IPS-18c (cell line): ENCODE results near the gene CDYL2.
"Not testable (repeated sequence)": the region's sequence is repeated elsewhere in the genome, so short reads cannot be mapped to it uniquely, and the experiment has no call there.

Experiments
- H3K4me3 ChIP-seq: 2 replicates; pipeline ENCODE4 v1.7.0; 2013; ENCODE audit warnings: low read depth, mild to moderate bottlenecking, low read length, moderate library complexity; ENCODE audit not compliant: insufficient read depth
- H3K9me3 ChIP-seq: one replicate; pipeline ENCODE4 v1.6.1; 2013; ENCODE audit warnings: mild to moderate bottlenecking, low read length, moderate library complexity; ENCODE audit not compliant: control insufficient read depth, insufficient read depth

Gene CDYL2

GRCh38 chr16:80727066-80727763, 77.2 kb downstream of the CDYL2 start:
- not testable (repeated sequence) for H3K9me3 ChIP-seq, H3K4me3 ChIP-seq

- no peak overlapping the region for H3K4me3 ChIP-seq
- H3K9me3 ChIP-seq = peaks cover 4% of the 10 kb centered on the region
These were observed 78.7 kb downstream of the CDYL2 start for GRCh38 chr16:80725566-80726162.

- no peak overlapping the region for H3K4me3 ChIP-seq
- peaks cover 4% of the 10 kb centered on the region for H3K9me3 ChIP-seq
These were observed 80.4 kb downstream of the CDYL2 start for GRCh38 chr16:80723981-80724380.

- Histone ChIP-seq H3K9me3 (peaks cover 4% of the 10 kb centered on the region), H3K4me3 (no peak overlapping the region)
These were observed 81.3 kb downstream of the CDYL2 start for GRCh38 chr16:80723091-80723490.

GRCh38 chr16:80720804-80721371, 83.5 kb downstream of the CDYL2 start:
- Histone ChIP-seq H3K9me3 (peaks cover 2% of the 10 kb centered on the region), H3K4me3 (no peak overlapping the region)

- H3K9me3 ChIP-seq = peaks cover 2% of the 10 kb centered on the region
These were observed 84.8 kb downstream of the CDYL2 start for GRCh38 chr16:80719573-80719972.

DNA sequence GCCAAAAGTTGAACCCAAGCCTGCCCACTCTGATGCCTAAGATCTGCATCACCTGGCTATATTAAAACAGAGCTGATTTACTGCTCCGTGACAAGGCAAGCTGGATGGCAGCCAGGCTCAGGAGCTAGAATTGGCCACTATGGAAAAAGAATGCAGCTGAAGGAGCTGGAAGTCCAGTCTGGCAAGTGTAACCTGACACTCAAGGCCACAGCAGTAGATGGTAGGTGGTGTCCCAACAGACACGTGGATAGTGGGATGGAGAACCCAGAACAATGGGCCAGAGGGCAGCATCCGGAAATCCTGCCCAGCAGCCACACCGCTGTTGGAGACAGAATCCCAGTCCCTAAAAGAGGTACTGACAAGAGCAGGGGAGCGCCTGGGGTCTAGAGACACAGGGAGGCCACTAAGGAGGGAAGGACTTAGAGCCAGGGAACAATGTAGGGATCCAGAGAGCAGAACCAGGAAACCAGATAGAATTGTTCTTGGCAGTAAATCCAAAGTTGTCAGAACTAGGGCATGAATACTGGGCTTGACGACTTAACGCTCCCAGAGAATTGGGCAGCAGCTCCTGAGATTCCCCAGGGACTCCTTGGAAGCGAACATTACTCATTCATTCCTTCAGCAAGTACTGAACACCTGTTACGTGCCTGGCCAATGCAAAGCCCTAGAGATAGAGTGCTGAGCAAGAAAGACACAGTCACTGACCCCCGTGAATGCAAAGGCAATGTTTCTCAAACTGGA, 85.7 kb downstream of the CDYL2 start:
- Histone ChIP-seq H3K9me3 (peaks cover 2% of the 10 kb centered on the region), H3K4me3 (no peak overlapping the region)

More at GRCh38 chr16:80719573-80719972, 84.8 kb downstream of the CDYL2 start:
- no peak overlapping the region for H3K4me3 ChIP-seq

- peaks cover 2% of the 10 kb centered on the region for H3K9me3 ChIP-seq
These were observed 86.8 kb downstream of the CDYL2 start for GRCh38 chr16:80717611-80718010.

GRCh38 chr16:80716564-80717139, 87.7 kb downstream of the CDYL2 start:
- Histone ChIP-seq H3K9me3 (no peaks in the 10 kb centered on the region), H3K4me3 (no peak overlapping the region)

More at GRCh38 chr16:80717611-80718010, 86.8 kb downstream of the CDYL2 start:
- H3K4me3 ChIP-seq = no peak overlapping the region

DNA sequence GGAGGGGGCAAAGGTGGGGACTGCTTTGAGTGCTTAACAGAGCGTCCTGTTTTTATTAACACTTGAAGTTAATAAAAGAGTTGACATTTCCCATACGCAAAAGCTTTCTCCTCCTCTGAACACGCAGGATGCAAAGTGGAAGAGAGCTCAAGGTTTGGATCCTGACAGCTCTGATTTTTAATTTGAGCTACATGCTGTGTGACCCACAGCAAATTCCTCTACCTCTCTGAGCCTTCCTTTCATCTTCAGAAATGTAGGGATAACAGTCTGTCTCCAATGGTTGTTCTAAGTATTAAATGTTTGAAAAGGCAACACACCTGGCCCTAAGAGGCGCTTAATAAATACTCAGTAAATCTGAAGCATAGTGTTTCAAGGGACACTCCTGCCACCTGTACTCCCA, 93.0 kb downstream of the CDYL2 start:
- H3K9me3 ChIP-seq = no peaks in the 10 kb centered on the region
- no peak overlapping the region for H3K4me3 ChIP-seq

DNA sequence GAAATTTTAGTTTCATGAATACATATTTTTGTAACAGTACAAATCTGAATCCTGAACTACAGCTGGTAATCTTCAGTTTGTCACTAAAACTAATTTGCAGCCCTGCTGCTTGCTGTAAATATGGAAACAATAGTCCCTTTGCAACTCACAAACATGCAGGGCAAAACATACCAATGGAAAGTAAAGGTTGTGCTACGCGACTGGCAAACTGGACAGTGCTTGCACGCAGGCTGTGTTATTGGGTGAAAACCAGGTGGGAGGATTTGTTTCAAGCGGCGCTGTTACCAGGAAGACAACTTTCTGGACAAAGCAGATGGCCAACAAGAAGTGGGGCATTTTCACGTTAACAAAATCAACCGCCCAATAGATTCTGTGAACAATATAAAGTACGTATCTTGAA, 93.5 kb downstream of the CDYL2 start:
- Histone ChIP-seq H3K9me3 (no peaks in the 10 kb centered on the region), H3K4me3 (no peak overlapping the region)

DNA sequence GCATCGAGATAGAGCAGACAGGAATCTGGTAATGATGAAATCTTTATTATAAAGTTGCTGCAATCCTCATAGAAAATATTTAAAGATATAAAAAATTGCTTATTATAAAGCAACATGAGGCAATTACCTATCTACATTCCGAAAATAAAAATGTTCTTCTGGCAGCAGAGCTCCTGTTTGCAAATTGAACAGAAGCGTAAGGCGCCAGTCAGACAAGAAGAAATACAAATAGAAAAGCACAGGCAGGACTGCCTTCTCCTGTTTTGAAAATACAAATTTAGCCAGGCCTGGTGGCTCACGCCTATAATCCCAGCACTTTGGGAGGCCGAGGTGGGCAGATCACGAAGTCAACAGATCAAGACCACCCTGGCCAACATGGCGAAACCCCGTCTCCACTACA, 95.6 kb downstream of the CDYL2 start:
- no peaks in the 10 kb centered on the region for H3K9me3 ChIP-seq

DNA sequence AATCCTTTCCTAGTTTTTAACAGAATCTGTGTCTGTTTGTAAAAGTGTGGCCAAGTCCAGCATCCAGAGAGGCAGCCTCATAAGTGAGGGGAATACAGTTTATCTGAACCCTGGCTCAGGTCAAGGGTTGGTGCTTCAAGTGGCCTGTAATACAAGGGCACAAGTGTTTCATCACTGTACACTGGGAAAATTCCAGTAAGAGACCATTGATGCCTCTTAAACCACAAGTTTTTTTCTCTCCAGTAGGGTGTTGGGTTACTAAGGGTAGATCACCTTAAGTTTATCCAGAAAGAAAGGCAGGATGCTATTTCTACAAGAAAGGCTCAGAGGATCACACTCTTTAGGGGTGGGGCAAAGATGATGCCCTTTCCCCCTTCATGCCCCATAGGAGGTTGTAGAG, 96.7 kb downstream of the CDYL2 start:
- H3K4me3 ChIP-seq = no peak overlapping the region
- no peaks in the 10 kb centered on the region for H3K9me3 ChIP-seq

More for the DNA sequence above, 95.6 kb downstream of the CDYL2 start:
- no peak overlapping the region for H3K4me3 ChIP-seq

GRCh38 chr16:80705596-80705995, 98.8 kb downstream of the CDYL2 start:
- Histone ChIP-seq H3K4me3 (no peak overlapping the region), H3K9me3 (no peaks in the 10 kb centered on the region)

GRCh38 chr16:80704751-80705505, 99.5 kb downstream of the CDYL2 start:
- Histone ChIP-seq H3K4me3 (no peak overlapping the region), H3K9me3 (no peaks in the 10 kb centered on the region)

DNA sequence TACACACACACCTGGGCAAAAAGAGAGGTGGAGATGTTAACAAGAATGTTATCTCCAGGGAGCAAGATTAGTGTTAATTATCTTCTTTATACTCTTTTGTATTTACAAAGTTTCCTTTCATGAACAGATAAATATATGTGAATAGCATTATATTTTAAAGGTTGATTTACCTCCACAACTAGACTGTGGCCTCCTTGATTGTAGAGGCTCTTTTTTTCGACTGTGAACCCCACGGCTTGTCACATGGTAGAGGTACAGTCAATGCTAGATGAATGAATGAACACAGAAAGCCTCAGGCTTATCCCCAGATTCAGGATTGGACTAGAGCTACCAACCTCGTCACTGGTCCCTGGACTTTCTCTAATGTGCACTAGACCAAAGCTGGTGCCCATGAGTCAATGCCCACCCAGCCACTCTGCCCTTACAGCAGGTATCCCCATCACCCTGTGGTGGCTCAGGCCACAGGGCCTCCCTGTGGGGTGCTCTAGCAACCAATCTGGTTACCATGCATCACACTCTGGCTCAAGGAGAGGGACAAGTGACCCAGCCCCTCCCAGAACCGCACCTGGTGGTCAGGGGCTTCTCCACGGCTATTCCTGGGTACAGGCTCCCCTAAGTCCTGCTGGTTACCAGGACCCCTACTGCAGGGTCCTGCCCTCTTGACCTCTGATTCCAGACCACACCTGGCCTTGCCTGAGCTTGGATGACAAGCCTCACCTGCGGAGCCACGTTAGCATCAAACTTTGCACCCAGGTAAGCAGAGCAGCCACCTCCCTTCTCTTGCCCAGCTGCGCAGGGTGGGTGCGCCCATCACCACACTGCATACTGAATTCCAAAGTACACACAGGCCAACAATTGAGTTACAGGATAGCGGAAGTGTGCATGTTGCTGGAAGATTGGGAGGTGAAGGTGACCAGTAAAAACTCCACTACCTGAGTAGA, 101.0 kb downstream of the CDYL2 start:
- Histone ChIP-seq H3K9me3 (no peaks in the 10 kb centered on the region), H3K4me3 (no peak overlapping the region)
